GM21423 (cell line): ENCODE measurements around the gene PEPD.

Experiments used
- ATAC-seq: cut with Tn5 transposase; IDR thresholded peaks from one replicate; pipeline ENCODE4 v1.9.1; 2021; ENCODE audit warnings: mild to moderate bottlenecking, moderate library complexity; ENCODE audit not compliant: unreplicated experiment

The PEPD gene

DNA sequence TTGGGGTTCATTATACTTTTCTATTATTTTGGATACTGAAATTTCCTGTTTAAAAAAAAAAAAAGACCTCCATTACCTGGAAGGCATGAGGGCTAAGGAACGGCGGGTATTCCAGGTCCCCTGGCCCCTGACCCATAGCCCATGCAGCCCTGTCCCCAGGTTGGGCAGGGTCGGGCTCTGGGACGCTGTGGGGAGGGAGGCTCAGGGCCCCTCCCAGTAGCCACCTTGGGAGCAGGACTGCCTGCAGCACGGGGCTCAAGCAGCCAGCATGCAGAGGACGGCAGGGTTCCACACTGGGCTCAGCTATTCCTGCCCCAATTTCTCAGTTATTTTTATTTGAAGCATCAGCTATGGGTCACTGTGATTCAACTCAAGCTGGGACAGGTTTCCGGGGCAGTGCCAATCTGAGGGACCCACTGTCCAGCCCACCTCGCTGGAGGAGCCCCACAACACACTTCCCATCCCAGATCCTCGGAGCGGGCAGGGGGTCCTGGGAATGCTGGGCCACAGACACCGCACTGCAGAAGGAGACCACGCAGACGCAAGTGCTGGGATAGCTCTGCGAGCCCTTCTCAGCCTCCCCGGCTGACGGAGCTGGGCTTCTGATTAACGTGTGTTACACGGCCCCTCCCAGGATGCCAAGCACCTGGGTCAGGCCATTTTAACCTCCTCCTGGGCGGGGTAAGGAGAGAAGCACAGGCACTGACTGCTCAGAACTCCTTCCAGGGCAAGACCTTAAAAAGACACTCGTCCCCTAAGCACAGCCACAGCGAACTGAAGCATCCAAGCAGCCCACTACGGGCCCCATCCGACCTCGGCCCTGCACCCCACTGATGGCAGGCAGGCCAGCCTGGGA, 60.1 kb downstream of the PEPD start:
- no peak for ATAC-seq

DNA sequence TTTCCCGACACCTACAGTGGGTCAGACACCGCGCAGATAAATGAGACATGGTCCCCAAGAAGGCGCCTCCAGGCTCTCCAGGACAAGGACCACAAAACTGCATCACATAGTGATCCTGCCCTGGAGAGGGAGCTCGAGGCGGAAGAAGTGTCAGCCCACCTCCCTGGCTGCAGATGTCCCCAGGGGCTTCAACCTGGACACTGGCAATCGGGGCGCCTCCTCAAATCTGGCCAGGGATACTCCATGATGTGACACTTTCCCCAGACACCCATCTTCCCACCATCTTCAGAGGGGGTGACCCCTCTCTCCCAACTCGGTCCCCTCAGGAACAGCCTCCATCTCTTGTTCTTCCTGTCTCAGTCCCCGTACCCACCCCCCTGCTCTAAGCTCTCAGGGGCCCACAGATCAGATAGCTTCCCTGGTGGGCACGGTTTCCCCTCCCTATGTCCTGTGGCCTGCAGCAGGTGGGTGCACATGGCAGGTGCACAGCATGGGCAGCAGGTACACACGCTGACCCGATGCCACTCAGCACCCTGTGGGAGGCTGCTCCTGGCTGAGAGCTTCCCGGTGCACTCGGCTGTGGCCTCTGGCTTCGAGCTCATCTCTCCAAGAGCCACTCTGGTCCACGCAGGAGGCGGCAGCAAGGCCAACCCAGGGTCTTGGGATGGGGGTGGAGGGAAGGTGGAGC, 61.2 kb downstream of the PEPD start:
- ATAC-seq, result no peak

- no peak for ATAC-seq
These were observed 62.1 kb downstream of the PEPD start for GRCh38 chr19:33459222-33460090.

DNA sequence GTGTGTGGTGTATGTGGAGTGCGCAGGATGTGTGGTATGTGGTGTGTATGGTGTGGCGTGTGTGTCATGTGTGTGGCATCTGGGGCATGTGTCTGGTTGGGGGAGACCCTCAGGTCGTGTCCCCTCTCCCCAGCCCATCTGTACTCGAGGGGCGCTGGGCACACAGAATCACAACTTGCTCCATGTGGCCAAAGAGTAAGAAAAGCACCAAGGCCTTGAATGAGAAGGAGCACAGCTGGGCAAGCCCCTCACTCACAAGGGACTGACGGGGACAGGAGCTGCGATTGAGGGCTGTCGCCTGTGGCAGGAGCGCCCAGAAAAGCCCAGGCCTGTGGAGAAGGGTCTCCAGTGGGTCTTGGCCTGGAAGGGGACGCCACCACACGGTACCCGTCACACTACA, 62.8 kb downstream of the PEPD start:
- ATAC-seq, result no peak

GRCh38 chr19:33458171-33458633, 63.4 kb downstream of the PEPD start:
- ATAC-seq, result no peak

GRCh38 chr19:33456845-33457220, 64.8 kb downstream of the PEPD start:
- ATAC-seq, result no peak

GRCh38 chr19:33456076-33456844, 65.3 kb downstream of the PEPD start:
- no peak for ATAC-seq

GRCh38 chr19:33453265-33453664, 68.3 kb downstream of the PEPD start:
- ATAC-seq, result no peak

DNA sequence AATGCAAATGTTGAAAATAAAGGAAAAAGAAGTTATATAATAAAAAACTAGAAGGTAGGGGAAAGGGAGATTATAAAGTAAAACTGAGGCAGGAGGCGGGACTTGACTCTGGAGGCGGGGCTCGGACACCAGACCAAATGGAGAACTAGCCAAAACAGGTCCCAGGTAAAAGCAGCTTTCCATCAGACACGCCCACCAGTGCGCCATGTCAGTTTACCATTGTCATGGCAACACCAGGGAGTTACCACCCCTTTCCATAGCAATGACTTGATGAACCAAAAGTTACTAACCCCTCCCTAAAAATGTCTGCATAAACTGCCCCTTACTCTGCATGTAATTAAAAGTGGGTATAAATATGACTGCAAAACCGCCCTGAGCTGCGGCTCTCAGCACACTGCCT, 70.9 kb downstream of the PEPD start:
- no peak for ATAC-seq

GRCh38 chr19:33449799-33450198, 71.8 kb downstream of the PEPD start:
- no peak for ATAC-seq

DNA sequence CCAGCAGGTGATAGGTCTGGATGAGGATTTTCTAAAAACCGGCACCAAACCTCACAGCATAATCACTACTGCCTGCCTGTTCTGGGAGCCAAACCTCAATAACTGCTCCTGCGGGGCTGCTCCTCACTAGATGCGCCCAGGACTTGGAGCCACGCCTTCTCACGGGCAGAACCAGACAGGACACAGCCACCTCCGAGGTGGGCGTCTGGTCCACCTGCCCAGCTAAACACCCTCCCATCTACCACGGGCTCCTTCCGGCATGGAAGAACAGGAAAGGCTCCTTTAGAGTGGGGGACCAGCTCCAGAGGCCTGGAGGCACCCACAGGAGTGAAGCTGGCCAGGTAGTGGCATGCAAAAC, 73.5 kb downstream of the PEPD start:
- no peak for ATAC-seq

DNA sequence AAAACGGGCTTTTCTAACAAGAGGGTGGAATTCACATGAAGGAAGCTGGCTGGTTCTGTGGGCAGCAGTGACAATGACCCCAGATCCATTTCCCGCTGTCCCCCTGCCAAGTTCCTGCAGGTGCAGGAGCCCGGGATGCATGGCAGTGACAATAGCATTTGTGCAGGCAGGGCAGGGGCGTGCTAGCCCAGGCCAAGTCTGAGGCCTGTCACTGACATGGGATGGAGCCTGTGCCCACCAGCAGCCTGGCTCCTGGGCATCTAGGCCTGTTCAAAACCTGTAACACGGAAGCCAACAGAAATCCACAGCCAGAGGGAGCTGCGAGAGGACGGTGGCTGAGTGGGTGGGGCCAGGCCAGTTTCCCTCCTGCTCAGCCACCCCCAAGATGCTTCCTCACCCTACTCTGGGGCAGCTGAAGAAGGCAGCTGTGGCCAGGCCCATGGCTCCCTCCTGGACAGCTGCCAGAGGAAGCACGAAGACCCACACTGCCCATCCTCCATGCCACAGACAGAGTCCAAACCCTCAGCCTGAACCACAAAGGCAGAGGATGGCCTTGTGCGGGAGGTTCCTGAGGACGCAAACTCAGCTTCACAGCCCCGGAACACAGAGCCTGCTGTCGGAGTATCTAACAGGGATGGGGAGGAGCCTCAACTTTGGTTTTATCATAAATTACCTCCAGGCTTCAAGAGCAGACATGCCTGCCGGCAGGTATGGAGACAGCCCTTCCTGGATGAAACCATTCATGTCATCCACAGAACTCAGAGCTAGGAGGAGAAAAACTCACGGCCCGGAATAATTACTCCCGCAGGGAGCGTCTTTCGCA, 74.0 kb downstream of the PEPD start:
- no peak for ATAC-seq

- no peak for ATAC-seq
These were observed 75.0 kb downstream of the PEPD start for GRCh38 chr19:33446330-33447293.

GRCh38 chr19:33445442-33446329, 75.9 kb downstream of the PEPD start:
- no peak for ATAC-seq

GRCh38 chr19:33444562-33445441, 76.8 kb downstream of the PEPD start:
- no peak for ATAC-seq

DNA sequence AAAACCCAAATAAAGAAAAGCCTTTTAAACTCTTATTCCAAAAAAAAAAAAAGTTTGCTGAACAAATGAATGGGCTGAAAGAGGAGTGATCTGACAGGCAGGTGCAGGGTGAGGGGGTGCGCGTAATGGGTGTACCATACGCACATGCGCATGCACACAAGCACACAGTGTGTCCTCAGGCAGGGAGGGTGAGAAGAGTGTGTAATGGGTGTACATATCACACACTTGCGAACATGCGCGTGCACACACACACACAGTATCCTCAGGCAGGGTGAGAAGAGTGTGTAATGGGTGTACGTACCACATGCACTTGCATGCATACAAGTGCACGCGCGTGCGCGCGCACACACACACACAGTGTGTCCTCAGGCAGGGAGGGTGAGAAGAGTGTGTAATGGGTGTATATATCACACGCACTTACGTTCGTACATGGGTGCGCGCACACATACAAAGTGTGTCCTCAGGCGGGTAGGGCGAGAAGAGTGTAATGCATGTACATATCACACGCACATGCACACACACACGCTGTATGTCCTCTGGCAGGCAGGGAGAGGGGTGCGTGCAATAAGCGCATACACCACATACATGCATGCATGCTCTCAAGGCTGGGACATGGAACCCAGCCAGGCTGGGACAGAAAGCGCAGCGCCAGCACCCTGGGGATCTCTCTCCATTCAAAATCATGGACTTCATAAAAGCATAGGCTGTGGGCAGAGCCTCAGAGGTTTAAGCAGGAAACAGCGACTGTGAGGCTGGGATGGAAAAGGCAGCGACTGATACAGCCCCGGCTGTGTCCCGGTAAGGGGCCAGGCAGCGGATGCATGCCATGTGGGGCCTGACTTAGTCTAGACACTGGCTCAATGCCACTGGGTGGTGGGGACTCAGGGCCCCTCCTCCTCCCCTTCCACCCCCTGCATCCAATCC, 77.7 kb downstream of the PEPD start:
- no peak for ATAC-seq
